Smooth muscle cell of the brain vasculature (primary cell): ENCODE data around the gene FAM24B.
"Not testable (repeated sequence)": the region's sequence is repeated elsewhere in the genome, so short reads cannot be mapped to it uniquely, and the experiment has no call there.

Experiments used
- DNase-seq: peaks from one replicate; pipeline ENCODE4 v3.0.0-alpha.2; 2012; ENCODE audit warnings: low read depth, low spot score

FAM24B gene

DNA sequence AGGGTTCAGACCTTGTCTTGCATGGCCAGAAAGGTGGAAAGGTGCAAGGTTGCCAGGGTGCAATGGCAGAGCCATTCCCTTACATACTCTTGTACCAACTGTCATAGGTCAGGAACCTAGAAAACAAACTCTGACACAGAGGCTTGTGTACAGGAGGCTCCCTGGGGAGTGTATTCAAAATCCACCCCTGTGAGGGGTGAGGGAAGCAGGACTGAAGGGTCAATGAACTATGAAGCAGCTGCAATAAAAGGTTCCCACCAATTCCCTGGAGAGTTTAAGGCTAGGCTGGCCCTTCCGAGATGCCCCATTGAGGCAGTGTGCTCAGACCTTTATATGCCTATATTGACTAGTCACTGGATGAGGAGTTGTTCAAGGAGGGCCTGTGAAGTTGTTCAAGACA, 19.9 kb downstream of the FAM24B start:
- DNase-seq = no peak

DNA sequence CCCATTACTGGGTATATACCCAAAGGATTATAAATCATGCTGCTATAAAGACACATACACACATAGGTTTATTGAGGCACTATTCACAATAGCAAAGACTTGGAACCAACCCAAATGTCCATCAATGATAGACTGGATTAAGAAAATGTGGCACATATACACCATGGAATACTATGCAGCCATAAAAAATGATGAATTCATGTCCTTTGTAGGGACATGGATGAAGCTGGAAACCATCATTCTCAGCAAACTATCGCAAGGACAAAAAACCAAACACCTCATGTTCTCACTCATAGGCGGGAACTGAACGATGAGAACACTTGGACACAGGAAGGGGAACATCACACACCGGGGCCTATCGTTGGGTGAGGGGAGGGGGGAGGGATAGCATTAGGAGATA, 21.3 kb downstream of the FAM24B start:
- DNase-seq = not testable (repeated sequence)

DNA sequence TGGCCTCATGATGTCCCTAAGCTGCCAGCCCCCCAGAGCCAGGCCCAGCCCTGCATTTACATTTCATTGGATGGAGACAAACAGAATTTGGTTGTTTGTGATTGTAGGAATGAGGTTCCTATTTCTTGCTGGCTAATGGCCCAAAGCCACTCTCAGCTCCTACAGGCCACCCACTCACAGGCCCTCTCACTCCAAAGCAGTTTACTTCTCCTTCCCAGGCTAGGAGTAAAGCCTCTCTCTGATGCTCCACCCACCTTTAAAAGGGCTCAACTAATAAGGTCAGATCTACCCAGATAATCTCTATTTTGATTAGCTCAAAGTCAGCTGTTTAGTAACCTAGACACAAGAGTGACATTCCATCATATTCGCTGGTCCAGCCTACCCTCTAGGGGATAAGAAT, 22.5 kb downstream of the FAM24B start:
- no peak for DNase-seq

DNA sequence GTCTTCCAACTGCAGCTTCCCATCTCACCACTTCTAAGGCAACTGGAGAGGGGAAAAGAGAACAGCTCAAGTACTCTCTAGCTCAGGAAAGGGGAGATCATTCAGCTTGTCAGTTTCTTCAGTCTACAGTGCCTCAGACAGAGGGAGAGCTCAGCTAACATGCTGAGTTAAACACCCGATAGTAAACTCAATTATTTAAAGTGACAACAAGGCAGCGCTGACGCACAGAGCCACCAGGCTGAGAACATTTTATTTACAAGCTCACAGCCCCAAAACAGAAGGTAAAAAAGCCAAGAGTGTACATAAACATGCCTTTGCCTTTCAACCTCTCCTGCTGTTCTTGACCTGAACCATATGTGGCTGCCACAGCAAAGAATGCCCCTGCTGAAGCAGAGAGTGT, 23.6 kb downstream of the FAM24B start:
- DNase-seq = no peak

DNA sequence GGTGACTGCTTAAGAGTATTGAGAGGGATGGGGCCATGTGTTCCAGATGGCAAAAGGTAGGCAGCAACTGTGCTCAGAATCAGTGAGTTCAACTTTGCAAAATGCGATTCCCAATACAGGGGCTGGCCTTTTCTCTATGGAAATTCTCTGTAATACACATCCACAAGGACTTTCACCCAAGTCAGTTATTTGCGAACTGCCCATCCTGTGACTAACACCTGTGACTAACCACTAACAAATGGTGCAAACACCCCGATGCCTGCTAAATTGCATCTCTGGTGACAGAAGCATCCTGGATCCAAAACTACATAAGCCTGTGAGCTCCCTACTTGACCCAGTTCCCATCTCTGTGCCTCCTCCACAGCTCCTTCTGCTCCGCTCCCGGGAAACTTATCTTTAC, 24.7 kb downstream of the FAM24B start:
- no peak for DNase-seq

DNA sequence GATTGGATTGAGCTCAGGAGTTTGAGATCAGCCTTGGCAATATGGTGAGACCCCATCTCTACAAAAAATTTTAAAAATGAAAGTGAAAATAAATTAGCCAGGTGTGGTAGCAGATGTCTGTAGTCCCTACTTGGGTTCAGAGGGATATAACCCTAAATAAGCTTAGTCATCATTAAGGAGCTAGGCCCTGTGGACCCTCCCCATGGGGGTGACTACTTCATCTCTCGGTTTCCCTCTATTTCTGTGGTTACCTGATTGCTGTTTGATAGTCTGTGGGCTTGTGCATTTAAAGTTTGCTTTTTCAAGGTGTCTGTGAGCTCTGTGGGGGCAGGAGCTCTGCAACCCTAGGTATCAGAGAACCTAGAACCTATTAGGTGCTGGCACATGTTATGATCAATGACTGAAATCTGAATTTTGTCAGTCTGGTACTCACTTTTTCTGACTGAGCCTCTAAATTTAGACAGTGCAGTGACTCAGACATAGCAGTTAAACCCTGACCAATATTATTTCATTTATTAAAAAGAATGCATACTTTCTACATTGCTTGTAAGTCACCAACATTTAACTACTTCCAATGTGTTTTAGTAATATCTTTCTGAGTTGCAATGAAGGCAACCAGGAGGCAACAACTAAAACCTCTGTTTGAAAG, 25.6 kb downstream of the FAM24B start:
- DNase-seq = no peak

DNA sequence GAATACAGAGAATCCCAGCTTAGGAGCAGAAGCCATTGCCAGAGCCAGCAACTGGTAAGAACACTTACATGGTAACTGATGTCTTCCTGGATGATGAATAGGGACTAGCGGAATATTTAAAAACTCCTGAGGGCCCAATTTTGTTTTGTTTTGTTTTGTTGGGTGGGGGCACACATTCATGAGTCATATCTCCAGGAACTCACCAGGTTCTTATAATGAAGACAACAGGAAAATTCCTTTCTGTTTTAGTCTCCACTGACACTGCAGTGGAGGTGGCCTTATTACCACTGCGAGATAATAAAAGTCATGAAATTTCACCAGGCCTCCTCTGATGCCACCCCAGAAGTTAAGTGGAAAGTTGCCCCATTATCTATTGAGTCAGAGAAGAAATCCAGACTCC, 27.1 kb downstream of the FAM24B start:
- no peak for DNase-seq

DNA sequence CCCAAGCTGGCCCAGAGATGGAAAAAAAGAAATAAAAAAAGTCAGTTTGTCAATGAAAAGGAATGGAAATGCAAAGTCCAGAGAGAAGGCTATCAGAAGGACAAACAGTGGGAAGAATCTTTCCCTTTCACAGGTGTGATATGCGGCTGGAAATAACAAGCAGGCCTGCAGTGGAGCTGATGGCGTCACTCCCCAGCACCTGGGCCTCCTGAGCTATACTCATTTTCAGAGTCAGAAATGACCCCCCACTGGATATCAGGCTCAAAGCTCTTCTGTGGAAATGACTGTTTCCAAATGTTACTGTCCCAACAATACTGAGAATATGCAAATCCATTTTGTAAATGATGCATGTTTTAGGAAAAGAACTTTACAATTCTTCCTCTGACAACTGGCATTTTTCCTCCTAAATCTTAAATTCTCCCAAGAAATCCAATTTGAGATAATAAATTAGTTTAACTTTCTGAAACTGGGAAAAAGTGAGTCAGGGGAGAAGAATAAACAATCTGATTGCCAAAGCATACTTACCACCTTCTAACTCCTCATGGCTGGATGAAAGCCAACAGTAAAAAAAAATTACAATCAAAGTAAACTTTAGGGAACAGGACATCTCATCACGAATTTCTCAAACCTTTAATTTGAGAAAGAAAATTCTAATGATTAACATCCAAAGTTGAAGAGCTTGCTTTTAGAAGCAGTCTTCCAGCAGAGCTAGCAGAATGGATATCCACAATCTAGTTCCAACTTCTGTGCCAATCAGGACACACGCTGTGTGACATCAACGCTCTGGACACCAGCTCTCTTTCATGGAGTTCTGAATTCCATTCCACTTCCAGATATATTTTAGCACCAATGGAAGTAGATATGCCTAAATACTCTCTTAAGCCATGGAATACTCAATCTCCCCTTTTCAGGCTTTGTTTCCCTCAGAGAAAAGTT, 28.4 kb downstream of the FAM24B start:
- DNase-seq = no peak

DNA sequence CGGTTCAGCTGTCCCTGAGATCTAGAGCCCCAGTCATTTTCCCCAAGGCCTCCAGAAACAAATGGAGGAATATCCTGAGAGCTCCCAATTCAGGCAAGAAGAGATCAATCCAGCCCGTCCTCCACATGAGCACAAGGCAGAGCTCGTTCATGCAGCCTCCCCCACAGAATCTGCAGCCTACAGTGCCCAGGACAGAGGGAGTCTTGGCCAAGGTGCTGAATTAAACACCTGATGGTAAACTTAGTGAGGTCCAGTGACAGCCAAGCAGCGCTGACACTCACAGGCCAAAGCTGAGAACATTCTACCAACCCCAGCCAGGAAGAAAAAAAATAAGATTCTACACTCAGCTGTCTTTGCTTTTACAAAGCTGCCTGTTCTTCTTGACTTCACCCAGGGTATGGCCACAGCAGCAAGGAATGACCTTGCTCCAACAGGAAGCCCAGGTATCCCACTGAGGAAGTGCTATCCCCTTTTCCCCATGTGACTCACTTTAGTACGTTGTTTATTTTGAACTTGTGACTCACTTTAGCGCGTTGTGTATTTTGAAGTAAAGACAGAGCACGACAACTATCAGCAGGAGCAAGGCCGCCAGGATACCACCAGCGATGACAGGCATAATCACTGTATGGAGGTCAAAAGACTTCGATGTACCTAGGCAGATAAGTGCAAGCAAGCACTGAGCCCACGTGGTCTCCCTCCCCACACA, 29.3 kb downstream of the FAM24B start:
- no peak for DNase-seq

DNA sequence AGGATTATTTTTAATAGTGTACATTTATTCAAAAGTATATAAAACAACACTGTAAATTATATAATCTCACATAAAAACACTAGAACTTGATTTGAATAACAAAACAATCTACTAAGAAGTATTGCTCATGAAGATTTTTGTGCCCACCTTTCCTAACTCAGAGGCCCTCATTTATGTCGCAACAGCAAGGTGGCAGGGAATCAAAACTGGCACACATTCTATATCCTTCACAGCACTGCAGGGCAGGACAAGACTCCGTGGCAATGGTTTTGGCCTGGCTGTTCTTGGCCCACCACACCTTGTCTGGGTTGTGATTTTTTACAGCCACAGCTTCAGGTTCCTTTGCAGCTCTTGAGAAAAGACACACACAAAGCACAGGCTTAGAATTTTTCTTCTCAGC, 30.3 kb downstream of the FAM24B start:
- DNase-seq = no peak

DNA sequence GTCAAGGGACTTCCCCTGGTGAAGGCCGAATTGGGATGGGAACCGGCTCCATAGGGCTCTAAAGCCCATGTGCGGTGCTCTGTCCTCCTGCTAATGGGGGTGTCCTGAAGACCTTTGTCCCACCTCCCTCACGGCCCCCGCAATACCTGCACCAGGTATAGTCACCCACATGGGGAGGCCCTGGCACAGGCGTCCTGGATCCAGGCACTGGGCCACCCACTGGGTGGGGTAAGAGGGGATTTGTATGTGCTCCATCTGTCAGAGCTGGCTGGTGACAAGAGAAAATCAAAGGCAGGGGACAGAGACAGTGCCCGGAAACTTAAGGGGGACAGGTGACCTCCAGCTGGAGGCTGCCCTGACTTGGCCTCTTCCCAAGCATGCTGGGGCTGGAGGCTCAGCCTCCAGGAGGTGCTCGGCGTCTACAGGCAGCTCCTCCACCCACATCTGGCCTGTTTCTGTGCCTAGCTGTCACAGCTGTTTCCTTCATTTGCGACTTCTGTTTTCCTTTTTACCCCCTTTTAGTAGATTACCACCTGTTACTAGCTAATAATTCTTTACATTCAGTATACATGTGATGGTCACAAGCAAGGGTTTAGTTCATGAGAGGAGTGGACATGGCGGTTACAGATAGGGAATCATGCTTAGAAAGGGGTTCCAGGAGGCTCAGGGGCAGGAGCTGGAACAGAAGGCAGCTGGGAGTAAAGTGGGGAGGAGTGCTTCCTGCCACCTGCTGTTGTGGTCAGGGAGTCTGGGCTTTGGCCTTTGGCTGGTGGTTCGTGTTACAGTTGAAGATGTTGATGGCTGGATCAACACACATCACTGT, 31.4 kb downstream of the FAM24B start:
- DNase-seq = no peak

DNA sequence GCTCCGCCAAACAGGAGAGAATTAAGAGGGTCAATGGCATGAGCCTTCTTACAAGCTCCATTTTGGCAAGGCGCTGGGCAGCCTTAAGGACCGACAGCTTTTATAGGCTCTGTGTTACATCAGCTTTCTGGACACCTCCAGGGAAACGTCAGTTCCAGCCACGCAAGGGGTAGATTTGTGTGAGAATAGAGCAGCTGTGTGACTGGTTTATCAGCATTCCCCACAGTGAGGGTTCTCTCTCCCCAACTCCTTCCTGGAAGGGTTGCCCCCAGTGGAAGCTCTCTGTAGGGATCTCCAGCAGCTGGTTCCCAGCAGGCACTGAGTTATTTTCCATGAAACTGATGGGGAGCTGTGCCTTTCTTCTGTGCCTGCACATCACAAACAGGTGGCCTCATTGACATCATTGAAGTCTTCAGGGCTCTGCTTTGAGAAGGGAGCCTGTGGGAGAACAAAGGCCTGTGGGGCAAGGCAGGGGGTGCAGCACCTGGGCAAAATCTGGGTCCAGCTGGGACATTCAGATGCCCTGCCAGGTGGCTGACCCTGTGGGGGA, 33.5 kb downstream of the FAM24B start, which contains the start of gene CUZD1:
Gene CUZD1 (minus strand): TSS at position 75 of the 550 bp plus-strand sequence. CDS start 14 bp downstream, at position 61.
- DNase-seq = no peak

DNA sequence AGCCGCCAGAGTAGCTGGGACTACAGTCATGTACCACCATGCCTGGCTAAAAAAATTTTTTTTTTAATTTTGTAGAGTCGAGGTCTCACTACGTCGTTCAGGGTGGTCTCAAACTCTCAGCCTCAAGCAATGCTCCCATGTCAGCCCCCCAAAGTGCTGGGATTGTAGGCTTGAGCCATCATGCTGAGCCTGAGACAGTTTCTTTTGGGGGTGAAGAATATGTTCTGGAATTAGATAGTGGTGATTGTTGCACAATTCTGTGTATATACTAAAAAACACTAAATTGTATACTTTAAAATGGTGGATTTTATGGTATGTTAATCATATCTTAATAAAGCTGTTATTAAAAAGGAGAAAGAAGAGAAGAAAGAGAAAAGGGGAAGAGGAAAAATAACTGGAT, 35.2 kb downstream of the FAM24B start:
- no peak for DNase-seq

DNA sequence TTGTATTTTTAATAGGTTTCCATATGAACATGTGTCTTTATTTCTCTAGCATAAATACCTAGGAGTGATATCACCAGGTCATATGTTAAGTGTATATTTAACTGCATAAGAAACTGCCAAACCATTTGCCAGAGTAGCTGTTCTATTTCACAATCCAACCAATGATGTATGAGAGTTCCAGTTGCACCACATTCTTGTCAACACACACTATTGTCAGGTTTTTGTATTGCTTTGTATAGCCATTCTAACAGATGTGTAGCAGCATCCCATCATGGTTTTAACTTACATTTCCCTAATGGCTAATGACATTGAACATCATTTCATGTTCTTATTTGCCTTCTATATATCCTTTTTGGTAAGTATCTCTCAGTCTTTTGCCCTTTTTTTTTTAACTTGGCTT, 37.8 kb downstream of the FAM24B start:
- DNase-seq = no peak

DNA sequence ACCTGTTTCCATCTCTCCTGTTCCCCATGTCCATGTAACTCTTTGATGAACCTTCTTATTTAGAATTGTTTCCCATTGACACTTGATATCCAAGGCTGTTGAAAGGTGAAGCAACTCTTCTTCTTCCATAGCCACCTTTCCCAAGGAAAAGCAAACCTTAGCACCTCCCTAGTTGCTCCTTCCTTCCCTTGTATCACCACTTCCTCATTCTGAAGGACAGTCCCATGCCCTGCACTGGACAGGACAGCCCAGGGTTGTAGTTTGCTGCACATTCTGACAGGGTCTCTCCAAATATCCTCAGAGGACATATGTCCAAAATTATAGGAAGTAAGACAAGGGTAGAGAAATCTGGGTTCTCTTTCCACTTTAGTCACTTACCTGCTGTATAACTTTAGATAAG, 39.9 kb downstream of the FAM24B start:
- DNase-seq = no peak

DNA sequence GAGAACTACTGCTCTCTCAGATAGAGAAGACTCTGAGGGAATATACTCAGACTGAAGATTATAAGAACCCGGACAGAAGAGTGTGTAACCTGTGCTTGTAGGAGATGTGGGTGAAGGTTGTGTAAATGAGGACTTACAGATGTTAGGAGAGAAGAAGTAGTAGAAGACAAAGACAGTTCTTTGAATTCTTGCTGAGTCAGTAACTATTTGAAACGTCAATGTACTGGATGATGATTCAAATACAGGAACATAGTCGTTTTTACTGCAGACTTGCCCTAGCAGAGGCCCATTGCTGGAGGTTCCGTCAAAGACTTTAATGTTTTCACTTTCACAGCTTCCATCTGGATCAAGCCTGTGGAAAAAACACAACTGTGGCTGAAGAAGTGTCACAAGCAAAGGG, 40.5 kb downstream of the FAM24B start:
- DNase-seq = no peak

DNA sequence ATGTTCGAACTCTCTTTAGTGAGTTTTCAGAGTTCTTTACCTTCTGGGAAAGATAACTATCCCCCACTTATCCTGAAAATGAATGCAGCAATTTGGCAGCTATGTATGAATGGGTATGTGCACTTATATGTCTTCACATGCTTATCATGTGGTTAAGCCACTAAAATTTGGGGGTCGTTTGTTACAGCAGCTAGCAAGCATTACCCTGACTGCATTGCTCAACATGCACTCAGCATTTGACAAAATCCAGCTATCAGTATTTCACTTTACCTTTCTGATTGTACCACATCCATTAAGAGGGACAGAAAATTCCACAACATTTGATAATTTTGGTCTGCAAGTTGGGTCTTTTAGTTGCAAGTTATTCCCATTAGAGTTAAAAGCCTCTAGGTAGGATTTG, 43.5 kb downstream of the FAM24B start:
- DNase-seq = no peak

DNA sequence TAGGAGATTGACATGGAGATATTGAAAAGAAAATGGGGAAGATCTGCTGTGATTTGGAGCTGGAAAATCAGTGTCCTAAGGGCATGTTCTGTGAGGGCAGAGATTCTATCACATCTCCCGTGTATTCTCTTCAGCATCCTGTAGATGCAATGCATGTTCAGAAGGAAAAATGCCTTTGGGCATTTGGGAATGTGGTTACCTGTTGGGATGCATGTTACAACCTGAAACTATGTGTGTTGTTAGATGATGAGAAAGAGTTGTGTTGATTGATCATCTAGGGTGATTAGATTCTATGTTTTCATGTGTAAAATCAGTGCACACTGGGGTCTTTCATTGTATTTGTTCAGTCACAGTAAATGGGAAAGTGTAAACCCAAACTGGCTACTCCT, 48.4 kb downstream of the FAM24B start:
- DNase-seq = no peak

DNA sequence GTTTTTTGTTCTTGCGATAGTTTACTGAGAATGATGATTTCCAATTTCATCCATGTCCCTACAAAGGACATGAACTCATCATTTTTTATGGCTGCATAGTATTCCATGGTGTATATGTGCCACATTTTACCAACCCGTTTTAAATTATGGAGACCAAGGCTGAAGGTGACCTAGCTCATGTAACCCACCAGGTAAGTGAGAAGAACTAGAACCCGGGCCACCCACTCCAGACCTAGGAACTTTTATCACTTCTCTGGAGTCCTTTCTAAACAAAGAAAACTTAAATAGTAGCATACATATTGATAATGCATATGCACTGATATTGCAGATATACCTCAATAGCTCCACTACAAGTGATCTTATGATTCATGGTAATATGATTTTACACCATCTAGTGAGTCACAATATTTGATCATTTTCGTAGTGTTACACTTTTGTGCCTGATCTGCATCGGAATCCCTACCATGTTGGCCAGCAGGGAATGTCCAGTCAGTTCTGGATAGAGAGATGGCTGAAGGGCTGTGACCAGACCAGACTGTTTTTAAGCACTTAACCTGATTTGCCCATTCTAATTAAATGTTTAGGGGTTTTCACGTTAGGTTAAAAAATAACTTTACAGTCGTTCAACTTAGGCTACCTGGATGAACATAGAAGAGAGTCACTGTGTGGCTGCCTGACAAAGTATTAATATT, 49.0 kb downstream of the FAM24B start:
- DNase-seq = no peak

DNA sequence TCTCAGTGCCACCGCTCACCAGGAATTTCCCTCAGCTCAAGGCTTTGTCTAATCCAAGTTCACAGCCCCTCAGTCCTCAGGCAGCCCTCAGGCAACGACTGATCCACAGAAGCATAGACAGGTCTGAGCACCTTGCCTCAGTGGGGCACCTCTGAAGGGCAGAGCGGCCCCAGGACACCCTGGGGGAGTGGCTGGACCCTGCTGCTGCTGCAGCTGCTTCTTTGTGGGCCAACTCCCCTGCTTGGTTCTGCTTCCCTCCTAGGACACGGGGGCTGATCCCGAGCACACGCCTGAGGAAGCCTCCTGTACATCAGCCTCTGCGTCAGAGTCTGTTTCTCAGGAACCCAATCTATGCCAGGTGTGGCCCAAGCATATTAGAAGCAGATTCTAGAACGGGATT, 49.9 kb downstream of the FAM24B start:
- DNase-seq = no peak
